Keratinocyte (primary cell): ENCODE data around the gene SYT15. TPM values are rescaled to one million over a fixed set of nuclear protein-coding genes. Genes with fewer than 3 reads are reported as not detected.

Experiments used
- DNase-seq: peaks from one replicate; pipeline ENCODE4 v3.0.0-alpha.2; 2011; ENCODE audit warnings: low read depth, missing footprints, low spot score
- FAIRE-seq: peaks from 2 replicates; lab custom pipeline; 2011; peaks lifted over from hg19 to GRCh38; lab: Jason Lieb, UNC
- H2AFZ ChIP-seq: 2 replicates; pipeline ENCODE4 v1.6.0; 2012; ENCODE audit warnings: low read length, control low read depth, inconsistent platforms; ENCODE audit not compliant: control insufficient read depth
- H3K27ac ChIP-seq: 2 replicates; pipeline ENCODE4 v1.5.1; 2011; ENCODE audit warnings: low read length; ENCODE audit not compliant: control insufficient read depth, insufficient read depth
- H3K27me3 ChIP-seq: 3 replicates; pipeline ENCODE4 v1.6.0; 2011; ENCODE audit warnings: low read length; ENCODE audit not compliant: control insufficient read depth, insufficient read depth; ENCODE audit errors: extremely low read depth
- H3K36me3 ChIP-seq, 2 experiments: 2 replicates in 1 of 2; 3 replicates in 1 of 2; pipeline ENCODE4 v1.5.1; 2011; ENCODE audit warnings: low read length in 2 of 2, mild to moderate bottlenecking in 1 of 2; ENCODE audit not compliant: control insufficient read depth in 2 of 2, insufficient read depth in 2 of 2; ENCODE audit errors: extremely low read depth in 1 of 2
- H3K4me1 ChIP-seq: 3 replicates; pipeline ENCODE4 v1.5.1; 2011; ENCODE audit warnings: low read length; ENCODE audit not compliant: control insufficient read depth, insufficient read depth; ENCODE audit errors: extremely low read depth
- H3K4me2 ChIP-seq: 3 replicates; pipeline ENCODE4 v1.6.0; 2011; ENCODE audit warnings: low read depth, low read length; ENCODE audit not compliant: control insufficient read depth, insufficient read depth; ENCODE audit errors: extremely low read depth
- H3K4me3 ChIP-seq, 3 experiments: fragments of 200-600 bp in 1 of 3; sonication (generic) in 1 of 3; 2 replicates in 2 of 3; 3 replicates in 1 of 3; pipeline ENCODE4 v1.5.1; 2011 to 2016; ENCODE audit warnings: low read length in 3 of 3, mild to moderate bottlenecking in 3 of 3, control low read depth in 2 of 3, inconsistent platforms in 1 of 3, low read depth in 1 of 3, mixed read lengths in 1 of 3, mixed run types in 1 of 3, moderate library complexity in 1 of 3; ENCODE audit not compliant: control insufficient read depth in 2 of 3, insufficient read depth in 2 of 3; ENCODE audit errors: extremely low read depth in 1 of 3
- H3K79me2 ChIP-seq: 2 replicates; pipeline ENCODE4 v1.6.0; 2012; ENCODE audit warnings: low read length; ENCODE audit not compliant: control insufficient read depth, insufficient read depth
- H3K9ac ChIP-seq: 3 replicates; pipeline ENCODE4 v1.6.0; 2011; ENCODE audit warnings: low read length; ENCODE audit not compliant: control insufficient read depth, insufficient read depth; ENCODE audit errors: extremely low read depth
- H3K9me1 ChIP-seq: 3 replicates; pipeline ENCODE4 v1.6.0; 2011; ENCODE audit warnings: low read length; ENCODE audit not compliant: control insufficient read depth, insufficient read depth; ENCODE audit errors: extremely low read depth
- H3K9me3 ChIP-seq: 2 replicates; pipeline ENCODE4 v1.5.1; 2012; ENCODE audit warnings: low read depth, low read length; ENCODE audit not compliant: control insufficient read depth
- H4K20me1 ChIP-seq: 3 replicates; pipeline ENCODE4 v1.6.0; 2011; ENCODE audit warnings: low read length; ENCODE audit not compliant: control insufficient read depth, insufficient read depth; ENCODE audit errors: extremely low read depth
- EZH2 ChIP-seq: IDR thresholded peaks from one replicate; pipeline ENCODE4 v1.6.1; 2012; ENCODE audit warnings: inconsistent platforms, mild to moderate bottlenecking, low read length, moderate library complexity
- dilution Hi-C: fragments of 300-500 bp; cut with MboI; formaldehyde crosslinking; loops from one replicate; pipeline ENCODE4 v1.7.0; 2020; ENCODE audit warnings: low sequenced_read_pairs; ENCODE audit not compliant: extremely low pct_ligation_motif_present
- polyA plus RNA-seq, 5 experiments: library from polyadenylated mRNA; depleted of rRNA in 3 of 5; stranded (reverse) in 3 of 5; stranded (forward) in 1 of 5; unstranded in 1 of 5; fragments of >200 nt; gene quantifications; 1 replicate in 1 of 5; 2 replicates in 3 of 5; 3 replicates in 1 of 5; pipeline versions ENCODE4 v1.2.1 to v1.2.3, GENCODE V29; 2011 to 2012; ENCODE audit warnings: missing spikeins in 2 of 5, low read depth in 1 of 5, low replicate concordance in 1 of 5
- TF ChIP-seq, protein P1 (sequence below), 3 experiments: IDR thresholded peaks in 1 of 3; conservative IDR thresholded peaks in 1 of 3; optimal IDR thresholded peaks in 1 of 3; 2 replicates in 2 of 3; 3 replicates in 1 of 3; pipeline versions ENCODE3 to v1.5.1; 2011; ENCODE audit warnings: low read length in 3 of 3, mild to moderate bottlenecking in 3 of 3, moderate library complexity in 2 of 3, control low read depth in 1 of 3, inconsistent platforms in 1 of 3; ENCODE audit not compliant: insufficient read depth in 2 of 3; ENCODE audit errors: extremely low read depth in 1 of 3

The SYT15 gene
- polyA plus RNA-seq, 1 donor (not counting 4 experiments of a cell fraction or from before 2014, with no cell fraction given): 0.16 TPM

DNA sequence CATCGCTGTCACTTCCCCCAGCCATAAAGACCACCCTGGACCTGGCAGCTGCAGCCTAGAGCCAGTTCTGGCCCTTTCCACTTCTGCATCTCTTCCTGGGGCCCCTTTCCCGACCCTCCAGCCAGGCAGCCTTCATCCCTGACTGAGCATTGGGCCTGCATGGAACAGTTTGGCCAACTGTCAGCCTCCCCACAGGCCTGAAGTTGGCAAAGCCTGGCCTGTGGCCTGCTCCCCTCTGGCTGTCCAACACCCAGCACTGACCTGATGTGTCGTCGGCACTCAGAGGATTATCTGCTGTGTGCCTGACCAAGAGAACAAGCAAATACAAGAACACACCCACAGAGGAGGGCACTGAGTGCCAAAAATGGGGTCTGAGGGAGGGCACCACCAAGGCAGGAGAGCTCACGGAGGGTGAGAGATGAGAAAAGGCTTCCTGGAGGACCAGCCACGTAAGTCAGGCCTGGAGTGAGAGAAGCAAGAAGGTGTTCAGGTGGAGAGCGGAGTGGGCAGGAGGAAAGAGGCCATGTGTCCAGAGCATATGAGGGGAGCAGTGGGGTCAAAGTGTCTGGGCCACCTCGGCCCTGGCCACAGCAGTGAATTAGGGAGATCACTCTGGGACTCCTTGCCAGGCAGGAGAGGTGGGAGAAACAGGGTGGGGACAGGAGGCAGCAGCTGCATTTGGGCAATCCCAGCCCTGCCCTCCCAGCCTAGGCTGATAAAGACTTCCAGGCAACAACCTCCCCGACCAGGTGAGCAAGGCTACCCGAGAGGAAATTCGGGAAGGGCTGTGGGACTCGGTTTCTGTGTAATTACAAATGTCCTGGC lies 27.0 kb upstream of the SYT15 start:
- H3K27me3 ChIP-seq: peaks cover 73% of the 10 kb centered on the region
- H4K20me1 ChIP-seq: no peaks in the 10 kb centered on the region
- no peaks in the 10 kb centered on the region for H3K79me2 ChIP-seq
- no peak overlapping the region for H3K27ac ChIP-seq
- H3K36me3 ChIP-seq: no peaks in the 10 kb centered on the region
- no peak for TF ChIP-seq EZH2
- TF ChIP-seq, protein P1, sequence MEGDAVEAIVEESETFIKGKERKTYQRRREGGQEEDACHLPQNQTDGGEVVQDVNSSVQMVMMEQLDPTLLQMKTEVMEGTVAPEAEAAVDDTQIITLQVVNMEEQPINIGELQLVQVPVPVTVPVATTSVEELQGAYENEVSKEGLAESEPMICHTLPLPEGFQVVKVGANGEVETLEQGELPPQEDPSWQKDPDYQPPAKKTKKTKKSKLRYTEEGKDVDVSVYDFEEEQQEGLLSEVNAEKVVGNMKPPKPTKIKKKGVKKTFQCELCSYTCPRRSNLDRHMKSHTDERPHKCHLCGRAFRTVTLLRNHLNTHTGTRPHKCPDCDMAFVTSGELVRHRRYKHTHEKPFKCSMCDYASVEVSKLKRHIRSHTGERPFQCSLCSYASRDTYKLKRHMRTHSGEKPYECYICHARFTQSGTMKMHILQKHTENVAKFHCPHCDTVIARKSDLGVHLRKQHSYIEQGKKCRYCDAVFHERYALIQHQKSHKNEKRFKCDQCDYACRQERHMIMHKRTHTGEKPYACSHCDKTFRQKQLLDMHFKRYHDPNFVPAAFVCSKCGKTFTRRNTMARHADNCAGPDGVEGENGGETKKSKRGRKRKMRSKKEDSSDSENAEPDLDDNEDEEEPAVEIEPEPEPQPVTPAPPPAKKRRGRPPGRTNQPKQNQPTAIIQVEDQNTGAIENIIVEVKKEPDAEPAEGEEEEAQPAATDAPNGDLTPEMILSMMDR (optimal IDR thresholded peaks at IDR 0.05 in 1 of 3, IDR thresholded peaks at IDR 0.05 in 1 of 3, conservative IDR thresholded peaks at IDR 0.05 in 1 of 3; ENCODE audit: extremely low read depth in 1 of 3, insufficient read depth in 2 of 3, low read length in 3 of 3): no peak
- no peak overlapping the region for H2AFZ ChIP-seq
- H3K4me1 ChIP-seq: peaks cover 4% of the 10 kb centered on the region
- DNase-seq (no peak), FAIRE-seq (no peak)
- no peak overlapping the region for H3K9ac ChIP-seq
- H3K4me3 ChIP-seq: no peak overlapping the region
- no peak overlapping the region for H3K4me2 ChIP-seq
- no peaks in the 10 kb centered on the region for H3K9me3 ChIP-seq
- no peaks in the 10 kb centered on the region for H3K9me1 ChIP-seq
- dilution Hi-C loops: no loop called here

DNA sequence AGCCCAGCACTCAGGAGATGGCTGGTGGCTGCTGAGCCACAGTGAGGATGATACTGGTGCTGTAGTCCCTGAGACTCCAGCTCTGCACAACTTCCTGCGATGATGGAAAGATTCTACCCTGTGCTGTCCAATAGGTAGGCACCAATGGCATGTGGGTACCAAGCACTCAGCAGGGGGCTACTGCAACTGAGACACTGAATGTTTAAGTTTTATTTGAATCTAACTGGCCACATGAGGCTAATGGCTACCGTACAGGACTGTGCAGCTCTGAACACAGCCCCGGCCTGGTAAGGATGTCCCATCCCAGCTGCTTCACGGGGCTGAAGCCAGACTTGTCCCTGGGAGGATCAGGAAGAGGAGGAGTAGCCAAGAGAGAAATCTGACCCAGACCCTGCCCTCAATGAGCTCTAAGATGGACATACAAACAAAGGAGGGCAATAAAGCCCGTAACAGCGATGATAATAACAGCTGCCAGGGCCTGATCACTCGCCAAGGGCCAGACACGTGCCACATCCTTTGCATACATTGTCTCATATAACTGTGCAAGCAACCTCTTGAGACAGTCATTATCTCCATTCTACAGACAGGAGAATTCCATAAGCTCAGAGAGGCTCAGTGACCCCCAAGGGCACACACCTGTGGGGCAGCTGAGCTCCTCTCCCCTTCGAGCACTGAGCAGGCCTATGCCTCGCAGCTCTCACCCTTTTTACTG lies 26.2 kb upstream of the SYT15 start:
- no peak overlapping the region for H2AFZ ChIP-seq
- no peaks in the 10 kb centered on the region for H3K79me2 ChIP-seq
- H3K4me1 ChIP-seq: peaks cover 4% of the 10 kb centered on the region
- H3K27ac ChIP-seq: no peak overlapping the region
- TF ChIP-seq EZH2: no peak
- TF ChIP-seq, protein P1 (optimal IDR thresholded peaks at IDR 0.05 in 1 of 3, IDR thresholded peaks at IDR 0.05 in 1 of 3, conservative IDR thresholded peaks at IDR 0.05 in 1 of 3; ENCODE audit: extremely low read depth in 1 of 3, insufficient read depth in 2 of 3, low read length in 3 of 3): no peak
- DNase-seq (no peak), FAIRE-seq (no peak)
- no peak overlapping the region for H3K9ac ChIP-seq
- no peaks in the 10 kb centered on the region for H3K36me3 ChIP-seq
- no peaks in the 10 kb centered on the region for H4K20me1 ChIP-seq
- H3K9me1 ChIP-seq: no peaks in the 10 kb centered on the region
- H3K27me3 ChIP-seq: peaks cover 74% of the 10 kb centered on the region
- no peaks in the 10 kb centered on the region for H3K9me3 ChIP-seq
- no peak overlapping the region for H3K4me3 ChIP-seq
- no peak overlapping the region for H3K4me2 ChIP-seq
- dilution Hi-C loops: no loop called here
